Keratinocyte (primary cell): ENCODE measurements around the gene VPREB1. TPM values are rescaled to one million over a fixed set of nuclear protein-coding genes. Genes with fewer than 3 reads are reported as not detected.
"Not testable (repeated sequence)": the region's sequence is repeated elsewhere in the genome, so short reads cannot be mapped to it uniquely, and the experiment has no call there.

Experiments used
- DNase-seq: peaks from one replicate; pipeline ENCODE4 v3.0.0-alpha.2; 2011; ENCODE audit warnings: low read depth, missing footprints, low spot score
- FAIRE-seq: peaks from 2 replicates; lab custom pipeline; 2011; peaks lifted over from hg19 to GRCh38; lab: Jason Lieb, UNC
- H2AFZ ChIP-seq: 2 replicates; pipeline ENCODE4 v1.6.0; 2012; ENCODE audit warnings: low read length, control low read depth, inconsistent platforms; ENCODE audit not compliant: control insufficient read depth
- H3K27ac ChIP-seq: 2 replicates; pipeline ENCODE4 v1.5.1; 2011; ENCODE audit warnings: low read length; ENCODE audit not compliant: control insufficient read depth, insufficient read depth
- H3K27me3 ChIP-seq: 3 replicates; pipeline ENCODE4 v1.6.0; 2011; ENCODE audit warnings: low read length; ENCODE audit not compliant: control insufficient read depth, insufficient read depth; ENCODE audit errors: extremely low read depth
- H3K36me3 ChIP-seq, 2 experiments: 2 replicates in 1 of 2; 3 replicates in 1 of 2; pipeline ENCODE4 v1.5.1; 2011; ENCODE audit warnings: low read length in 2 of 2, mild to moderate bottlenecking in 1 of 2; ENCODE audit not compliant: control insufficient read depth in 2 of 2, insufficient read depth in 2 of 2; ENCODE audit errors: extremely low read depth in 1 of 2
- H3K4me1 ChIP-seq: 3 replicates; pipeline ENCODE4 v1.5.1; 2011; ENCODE audit warnings: low read length; ENCODE audit not compliant: control insufficient read depth, insufficient read depth; ENCODE audit errors: extremely low read depth
- H3K4me2 ChIP-seq: 3 replicates; pipeline ENCODE4 v1.6.0; 2011; ENCODE audit warnings: low read depth, low read length; ENCODE audit not compliant: control insufficient read depth, insufficient read depth; ENCODE audit errors: extremely low read depth
- H3K4me3 ChIP-seq, 3 experiments: fragments of 200-600 bp in 1 of 3; sonication (generic) in 1 of 3; 2 replicates in 2 of 3; 3 replicates in 1 of 3; pipeline ENCODE4 v1.5.1; 2011 to 2016; ENCODE audit warnings: low read length in 3 of 3, mild to moderate bottlenecking in 3 of 3, control low read depth in 2 of 3, inconsistent platforms in 1 of 3, low read depth in 1 of 3, mixed read lengths in 1 of 3, mixed run types in 1 of 3, moderate library complexity in 1 of 3; ENCODE audit not compliant: control insufficient read depth in 2 of 3, insufficient read depth in 2 of 3; ENCODE audit errors: extremely low read depth in 1 of 3
- H3K79me2 ChIP-seq: 2 replicates; pipeline ENCODE4 v1.6.0; 2012; ENCODE audit warnings: low read length; ENCODE audit not compliant: control insufficient read depth, insufficient read depth
- H3K9ac ChIP-seq: 3 replicates; pipeline ENCODE4 v1.6.0; 2011; ENCODE audit warnings: low read length; ENCODE audit not compliant: control insufficient read depth, insufficient read depth; ENCODE audit errors: extremely low read depth
- H3K9me1 ChIP-seq: 3 replicates; pipeline ENCODE4 v1.6.0; 2011; ENCODE audit warnings: low read length; ENCODE audit not compliant: control insufficient read depth, insufficient read depth; ENCODE audit errors: extremely low read depth
- H3K9me3 ChIP-seq: 2 replicates; pipeline ENCODE4 v1.5.1; 2012; ENCODE audit warnings: low read depth, low read length; ENCODE audit not compliant: control insufficient read depth
- H4K20me1 ChIP-seq: 3 replicates; pipeline ENCODE4 v1.6.0; 2011; ENCODE audit warnings: low read length; ENCODE audit not compliant: control insufficient read depth, insufficient read depth; ENCODE audit errors: extremely low read depth
- dilution Hi-C: fragments of 300-500 bp; cut with MboI; formaldehyde crosslinking; loops from one replicate; pipeline ENCODE4 v1.7.0; 2020; ENCODE audit warnings: low sequenced_read_pairs; ENCODE audit not compliant: extremely low pct_ligation_motif_present
- polyA plus RNA-seq, 5 experiments: library from polyadenylated mRNA; depleted of rRNA in 3 of 5; stranded (reverse) in 3 of 5; stranded (forward) in 1 of 5; unstranded in 1 of 5; fragments of >200 nt; gene quantifications; 1 replicate in 1 of 5; 2 replicates in 3 of 5; 3 replicates in 1 of 5; pipeline versions ENCODE4 v1.2.1 to v1.2.3, GENCODE V29; 2011 to 2012; ENCODE audit warnings: missing spikeins in 2 of 5, low read depth in 1 of 5, low replicate concordance in 1 of 5

The VPREB1 gene
- polyA plus RNA-seq, 1 donor (not counting 4 experiments of a cell fraction or from before 2014, with no cell fraction given) = not detected

DNA sequence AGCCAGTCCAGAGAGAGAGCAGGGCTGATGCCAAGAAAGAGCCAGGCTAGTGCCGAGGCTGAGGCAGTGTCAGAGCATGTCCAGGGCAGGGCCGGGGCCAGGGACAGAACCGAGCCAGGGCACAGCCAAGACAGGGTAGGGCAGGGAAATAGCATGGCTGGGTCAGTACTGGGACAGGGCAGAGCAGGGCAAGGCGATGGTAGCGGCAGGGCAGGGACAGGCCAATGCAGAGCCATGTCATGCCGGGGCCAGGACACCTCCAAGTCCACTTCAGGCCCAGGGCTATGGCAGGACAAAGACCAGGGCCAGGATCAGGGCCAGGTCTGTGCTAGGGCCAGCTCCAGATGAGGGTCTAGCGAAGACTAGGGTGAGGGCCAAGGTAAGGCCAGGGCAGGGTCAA, 48.9 kb downstream of the VPREB1 start:
- dilution Hi-C loops, FAIRE-seq: not testable (repeated sequence)

GRCh38 chr22:22294641-22295040, 50.1 kb downstream of the VPREB1 start:
- H4K20me1 ChIP-seq, H3K4me1 ChIP-seq, H3K9ac ChIP-seq, H3K4me2 ChIP-seq, H3K9me3 ChIP-seq, H3K9me1 ChIP-seq, dilution Hi-C loops, H3K27me3 ChIP-seq, H3K27ac ChIP-seq, H3K36me3 ChIP-seq, DNase-seq, FAIRE-seq, H2AFZ ChIP-seq, H3K4me3 ChIP-seq: not testable (repeated sequence)
- H3K79me2 ChIP-seq = peaks cover 16% of the 10 kb centered on the region

More for the DNA sequence above, 48.9 kb downstream of the VPREB1 start:
- DNase-seq, H3K36me3 ChIP-seq, H3K4me3 ChIP-seq, H3K9me3 ChIP-seq, H3K9ac ChIP-seq, H3K4me1 ChIP-seq, H2AFZ ChIP-seq, H3K9me1 ChIP-seq, H3K27me3 ChIP-seq, H3K27ac ChIP-seq, H3K4me2 ChIP-seq, H4K20me1 ChIP-seq, H3K79me2 ChIP-seq: not testable (repeated sequence)
